ENCODE data around the gene MYO1C.

Gene MYO1C

DNA sequence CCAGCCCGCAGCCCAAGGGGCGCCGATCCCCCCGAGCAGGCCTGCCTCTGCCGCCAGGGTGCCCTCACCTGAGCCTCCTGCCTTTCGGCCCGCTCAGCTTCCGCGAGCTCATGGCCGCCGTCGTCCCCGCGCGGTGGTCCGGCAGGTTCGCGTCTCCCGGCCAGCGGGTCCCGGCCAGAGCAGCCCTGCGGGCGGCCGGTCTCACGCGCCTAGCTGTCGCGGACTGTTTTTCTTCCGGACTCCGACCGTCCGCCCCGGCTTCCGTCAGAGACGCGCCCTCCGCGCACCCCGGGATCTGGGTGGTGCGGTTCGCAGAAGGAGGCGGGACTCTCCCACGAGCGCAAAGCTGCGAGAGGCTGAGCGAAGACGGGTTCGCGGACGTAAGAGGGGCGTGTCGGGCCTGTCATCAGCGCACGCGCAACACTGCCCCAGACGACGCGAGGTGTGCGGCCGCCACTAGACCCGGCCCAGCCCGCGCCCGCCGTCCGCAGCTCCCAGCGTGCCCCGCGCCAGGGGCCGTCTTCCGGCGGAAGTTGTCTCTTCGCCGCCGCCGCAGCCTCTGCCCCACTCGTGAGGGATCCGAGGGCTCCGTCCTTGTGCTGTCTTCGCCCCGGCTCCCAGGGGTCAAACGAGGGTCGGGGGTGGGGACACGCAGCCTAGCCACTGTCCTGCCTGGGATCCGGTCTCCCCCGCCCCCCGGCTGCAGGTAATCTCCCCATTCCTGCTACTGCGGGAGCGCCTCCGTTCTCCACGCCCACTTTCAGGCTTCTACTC is 24.1 kb upstream of the MYO1C start, which contains the start of gene INPP5K:
Gene INPP5K (minus strand): TSS at position 225 of the 774 bp plus-strand sequence. CDS start 113 bp downstream, at position 112.
- Histone ChIP-seq H3K36me3 (ENCODE audit: insufficient read depth, low read length) (peaks cover 20% of the 10 kb centered on the region; the same call in 1 of the 2 replicates), H2AFZ (ENCODE audit: low read length) (no peak within 1 kb of the TSS), H3K9me2 (ENCODE audit: low read depth, low read length) (no peaks in the 10 kb centered on the region), H3K79me2 (ENCODE audit: insufficient read depth, low read length) (0 out of 2 replicates have a peak, but pooled peaks cover 5% of the 10 kb centered on the region), H3K4me3 (ENCODE audit: low read depth, low read length, poor library complexity, severe bottlenecking) (peak within 1 kb of the TSS; percentile 74), H3K4me2 (ENCODE audit: low read length) (peak within 1 kb of the TSS; percentile 99), H3K27me3 (ENCODE audit: insufficient read depth, low read length) (no peaks in the 10 kb centered on the region), H3K4me1 (ENCODE audit: insufficient read depth, low read length, severe bottlenecking) (peaks cover 20% of the 10 kb centered on the region), H3K9ac (ENCODE audit: low read length) (peak within 1 kb of the TSS; percentile 81), H3K27ac (ENCODE audit: low read depth, low read length, poor library complexity, severe bottlenecking) (no peak within 1 kb of the TSS), H4K20me1 (ENCODE audit: insufficient read depth, low read length) (no peaks in the 10 kb centered on the region), H3K9me3 (ENCODE audit: low read length) (no peaks in the 10 kb centered on the region), H3F3A (ENCODE audit: insufficient read depth, low read length) (no peaks in the 10 kb centered on the region)
- TF ChIP-seq, protein P1, sequence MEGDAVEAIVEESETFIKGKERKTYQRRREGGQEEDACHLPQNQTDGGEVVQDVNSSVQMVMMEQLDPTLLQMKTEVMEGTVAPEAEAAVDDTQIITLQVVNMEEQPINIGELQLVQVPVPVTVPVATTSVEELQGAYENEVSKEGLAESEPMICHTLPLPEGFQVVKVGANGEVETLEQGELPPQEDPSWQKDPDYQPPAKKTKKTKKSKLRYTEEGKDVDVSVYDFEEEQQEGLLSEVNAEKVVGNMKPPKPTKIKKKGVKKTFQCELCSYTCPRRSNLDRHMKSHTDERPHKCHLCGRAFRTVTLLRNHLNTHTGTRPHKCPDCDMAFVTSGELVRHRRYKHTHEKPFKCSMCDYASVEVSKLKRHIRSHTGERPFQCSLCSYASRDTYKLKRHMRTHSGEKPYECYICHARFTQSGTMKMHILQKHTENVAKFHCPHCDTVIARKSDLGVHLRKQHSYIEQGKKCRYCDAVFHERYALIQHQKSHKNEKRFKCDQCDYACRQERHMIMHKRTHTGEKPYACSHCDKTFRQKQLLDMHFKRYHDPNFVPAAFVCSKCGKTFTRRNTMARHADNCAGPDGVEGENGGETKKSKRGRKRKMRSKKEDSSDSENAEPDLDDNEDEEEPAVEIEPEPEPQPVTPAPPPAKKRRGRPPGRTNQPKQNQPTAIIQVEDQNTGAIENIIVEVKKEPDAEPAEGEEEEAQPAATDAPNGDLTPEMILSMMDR (IDR thresholded peaks at IDR 0.05; ENCODE audit: low read length), result no peak
- no peak for TF ChIP-seq EZH2 (IDR thresholded peaks at IDR 0.05; ENCODE audit: borderline replicate concordance, low read length)

DNA sequence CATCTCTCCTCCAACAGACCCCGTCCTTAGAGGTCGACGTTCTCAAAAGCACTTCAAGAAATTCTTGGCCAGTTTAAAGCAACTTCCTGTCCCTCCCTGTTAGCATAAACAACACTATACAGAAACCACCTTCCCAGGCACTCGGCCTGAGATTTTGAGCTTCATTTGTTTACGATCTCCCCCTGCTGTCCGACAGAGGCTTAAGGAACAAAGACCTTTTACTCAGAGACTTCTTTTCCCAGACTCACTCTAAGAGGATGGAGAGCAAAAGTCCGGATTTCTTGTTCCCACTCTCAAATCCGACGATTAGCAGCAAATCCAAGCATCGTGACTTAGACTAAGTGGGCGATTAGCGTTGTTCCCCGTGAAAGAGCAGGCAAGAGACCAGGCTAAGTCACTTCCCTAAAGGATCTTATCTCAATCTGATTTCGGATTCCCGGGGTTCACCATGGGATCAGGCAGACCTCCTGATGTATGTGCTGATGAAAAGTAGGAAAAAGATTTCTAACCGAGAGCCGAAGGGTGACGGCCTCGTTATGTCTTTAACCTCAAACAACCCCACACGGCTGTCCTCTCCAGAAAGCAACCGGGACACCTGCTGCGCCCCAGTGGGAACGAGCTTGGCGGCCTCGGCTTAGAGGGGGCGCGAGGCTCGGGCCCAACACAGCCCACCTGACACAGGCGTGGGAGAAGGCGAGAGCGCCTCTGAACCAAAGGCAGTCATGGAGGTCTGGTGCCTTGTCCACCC is 23.3 kb upstream of the MYO1C start:
- H3K9me2 ChIP-seq (ENCODE audit: low read depth, low read length), result no peaks in the 10 kb centered on the region
- no peak for TF ChIP-seq EZH2 (IDR thresholded peaks at IDR 0.05; ENCODE audit: borderline replicate concordance, low read length)
- TF ChIP-seq, protein P1 (IDR thresholded peaks at IDR 0.05; ENCODE audit: low read length), result peak; percentile 67
- H3K9me3 ChIP-seq (ENCODE audit: low read length), result no peaks in the 10 kb centered on the region
- H3K4me2 ChIP-seq (ENCODE audit: low read length), result peak overlapping the region; percentile 99
- H3K36me3 ChIP-seq (ENCODE audit: insufficient read depth, low read length), result peaks cover 20% of the 10 kb centered on the region; the same call in 1 of the 2 replicates
- no peaks in the 10 kb centered on the region for H4K20me1 ChIP-seq (ENCODE audit: insufficient read depth, low read length)
- no peak overlapping the region for H2AFZ ChIP-seq (ENCODE audit: low read length)
- H3K27me3 ChIP-seq (ENCODE audit: insufficient read depth, low read length), result no peaks in the 10 kb centered on the region
- no peaks in the 10 kb centered on the region for H3F3A ChIP-seq (ENCODE audit: insufficient read depth, low read length)
- H3K4me1 ChIP-seq (ENCODE audit: insufficient read depth, low read length, severe bottlenecking), result peaks cover 20% of the 10 kb centered on the region
- peak overlapping the region; percentile 81 for H3K9ac ChIP-seq (ENCODE audit: low read length)
- no peak overlapping the region for H3K27ac ChIP-seq (ENCODE audit: low read depth, low read length, poor library complexity, severe bottlenecking)
- 0 out of 2 replicates have a peak, but pooled peaks cover 5% of the 10 kb centered on the region for H3K79me2 ChIP-seq (ENCODE audit: insufficient read depth, low read length)
- H3K4me3 ChIP-seq (ENCODE audit: low read depth, low read length, poor library complexity, severe bottlenecking), result peak overlapping the region; percentile 74

DNA sequence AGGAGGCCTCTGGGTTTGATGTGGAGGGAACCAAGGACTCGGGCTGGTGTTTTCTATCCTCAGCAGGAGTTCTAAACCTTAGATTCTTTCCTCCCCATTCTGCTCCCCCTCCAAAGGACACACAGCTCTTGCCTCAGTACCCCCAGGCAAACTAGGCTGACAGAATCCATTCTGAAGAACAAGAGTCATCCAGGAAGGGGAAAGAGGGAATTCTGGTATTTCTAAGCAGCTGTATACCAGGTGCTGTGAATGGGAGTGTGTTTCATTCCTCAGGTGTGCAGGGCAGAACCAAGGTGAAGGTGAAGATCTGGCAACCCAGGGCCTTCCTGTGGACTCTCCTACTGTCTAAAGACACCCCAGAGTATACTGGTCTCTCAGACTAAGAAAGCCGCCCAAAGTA is 19.9 kb upstream of the MYO1C start:
- Histone ChIP-seq H3K27me3 (ENCODE audit: insufficient read depth, low read length) (no peaks in the 10 kb centered on the region), H4K20me1 (ENCODE audit: insufficient read depth, low read length) (no peaks in the 10 kb centered on the region), H3K36me3 (ENCODE audit: insufficient read depth, low read length) (peaks cover 15% of the 10 kb centered on the region; the same call in 1 of the 2 replicates), H2AFZ (ENCODE audit: low read length) (no peak overlapping the region), H3K27ac (ENCODE audit: low read depth, low read length, poor library complexity, severe bottlenecking) (no peak overlapping the region), H3K9me2 (ENCODE audit: low read depth, low read length) (no peaks in the 10 kb centered on the region), H3K4me2 (ENCODE audit: low read length) (no peak overlapping the region), H3K9me3 (ENCODE audit: low read length) (no peaks in the 10 kb centered on the region), H3K4me1 (ENCODE audit: insufficient read depth, low read length, severe bottlenecking) (peaks cover 11% of the 10 kb centered on the region), H3K79me2 (ENCODE audit: insufficient read depth, low read length) (no peaks in the 10 kb centered on the region), H3K9ac (ENCODE audit: low read length) (no peak overlapping the region), H3K4me3 (ENCODE audit: low read depth, low read length, poor library complexity, severe bottlenecking) (no peak overlapping the region), H3F3A (ENCODE audit: insufficient read depth, low read length) (no peaks in the 10 kb centered on the region)
- TF ChIP-seq, protein P1 (IDR thresholded peaks at IDR 0.05; ENCODE audit: low read length), result no peak
- TF ChIP-seq EZH2 (IDR thresholded peaks at IDR 0.05; ENCODE audit: borderline replicate concordance, low read length), result no peak
